ENCODE measurements around the gene RPS5.
"Not testable (repeated sequence)": the region's sequence is repeated elsewhere in the genome, so short reads cannot be mapped to it uniquely, and the experiment has no call there.

Gene RPS5

GRCh38 chr19:58386576-58387337 lies at the start of gene RPS5:
RPS5 (plus strand) TSS chr19:58387269; CDS start chr19:58388138, 869 bp downstream.
- peak; percentile 97 for DNase-seq

DNA sequence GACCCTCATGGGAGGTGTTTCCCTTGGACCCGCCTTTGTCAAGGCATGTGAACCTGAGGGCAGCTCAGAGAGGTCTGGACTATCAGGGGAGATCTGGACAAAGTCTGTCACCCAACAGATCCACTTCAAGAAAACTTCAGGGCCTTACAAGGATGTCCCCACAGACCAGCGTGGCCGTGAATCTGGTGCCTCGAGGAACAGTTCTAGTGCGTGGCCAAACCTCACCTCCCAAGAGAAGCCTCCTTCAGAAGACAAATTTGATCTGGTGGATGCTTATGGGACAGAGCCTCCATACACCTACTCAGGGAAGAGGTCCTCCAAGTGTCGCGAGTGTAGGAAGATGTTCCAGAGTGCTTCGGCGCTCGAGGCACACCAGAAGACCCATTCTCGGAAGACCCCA lies 48.7 kb upstream of the RPS5 start:
- peak; percentile 10 for DNase-seq

- DNase-seq = peak; percentile 10
These were observed 48.1 kb upstream of the RPS5 start for GRCh38 chr19:58338825-58339558.

DNA sequence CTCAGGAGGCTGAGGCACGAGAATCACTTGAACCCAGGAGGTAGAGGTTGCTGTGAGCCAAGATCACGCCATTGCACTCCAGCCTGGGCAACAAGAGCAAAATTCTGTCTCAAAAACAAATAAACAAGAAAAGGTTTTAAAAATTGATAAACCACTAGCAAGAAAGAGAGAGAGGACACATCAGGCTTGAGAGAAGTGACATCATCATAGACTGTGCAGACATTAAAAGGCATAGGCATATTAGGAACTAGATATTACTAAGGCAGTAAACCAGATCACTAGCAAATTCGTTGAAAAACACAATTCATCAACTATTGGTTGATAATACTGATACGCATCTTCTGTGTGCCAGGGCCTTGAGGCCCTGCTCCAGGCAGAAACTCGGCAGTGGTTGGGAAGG lies 41.5 kb upstream of the RPS5 start:
- no peak for DNase-seq

GRCh38 chr19:58346961-58347929 lies 39.8 kb upstream of the RPS5 start:
- DNase-seq = peak; percentile 64

DNA sequence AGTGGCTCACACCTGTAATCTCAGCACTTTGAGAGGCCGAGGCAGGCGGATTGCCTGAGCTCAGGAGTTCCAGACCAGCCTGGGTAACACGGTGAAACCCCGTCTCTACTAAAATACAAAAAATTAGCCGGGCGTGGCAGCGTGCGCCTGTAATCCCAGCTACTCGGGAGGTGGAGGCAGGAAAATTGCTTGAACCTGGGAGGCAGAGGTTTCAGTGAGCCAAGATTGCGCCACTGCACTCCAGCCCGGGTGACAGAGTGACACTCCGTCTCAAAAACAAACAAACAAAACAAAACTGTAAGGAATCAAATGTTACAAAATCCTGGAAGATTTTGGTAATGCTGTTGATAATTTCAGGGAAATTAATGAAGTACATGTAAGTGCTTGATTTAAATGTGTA lies 39.0 kb upstream of the RPS5 start:
- not testable (repeated sequence) for DNase-seq

- no peak for DNase-seq
These were observed 37.5 kb upstream of the RPS5 start for GRCh38 chr19:58349590-58349989.

GRCh38 chr19:58350001-58350861 lies 36.8 kb upstream of the RPS5 start:
- DNase-seq = peak; percentile 38

DNA sequence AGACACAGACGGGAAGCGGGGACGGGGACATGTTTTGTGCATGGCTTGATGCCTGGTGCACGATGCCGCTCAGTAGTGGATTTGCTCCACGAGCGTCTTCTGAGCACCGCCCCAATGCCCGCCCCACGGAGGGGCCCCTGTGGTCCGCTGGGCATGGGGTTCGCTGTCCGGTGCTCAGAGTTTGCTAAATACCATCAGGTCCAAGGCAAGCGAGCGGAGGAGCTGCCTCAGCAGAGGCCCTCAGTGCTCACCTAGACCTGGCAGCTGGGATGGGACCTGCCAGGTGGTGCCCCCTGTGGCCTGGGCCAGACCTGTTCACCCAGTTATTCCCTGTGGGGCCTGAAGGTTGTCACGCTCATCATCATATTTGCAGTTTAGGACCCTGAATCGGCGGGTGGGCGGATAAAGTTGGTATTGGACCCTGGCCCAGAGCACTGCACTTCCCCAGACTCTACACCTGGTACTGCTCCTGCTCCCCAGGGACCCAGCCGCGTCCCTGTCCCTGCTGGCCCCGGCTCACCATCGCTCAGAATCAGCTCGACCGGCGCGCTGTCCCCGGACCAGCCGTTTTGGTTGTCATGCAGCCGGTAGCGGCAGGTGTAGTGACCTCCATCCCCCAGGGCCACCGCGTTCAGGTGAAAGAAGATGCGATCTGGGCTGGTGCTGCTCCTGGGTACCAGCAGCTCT lies 36.1 kb upstream of the RPS5 start:
- DNase-seq = no peak

DNA sequence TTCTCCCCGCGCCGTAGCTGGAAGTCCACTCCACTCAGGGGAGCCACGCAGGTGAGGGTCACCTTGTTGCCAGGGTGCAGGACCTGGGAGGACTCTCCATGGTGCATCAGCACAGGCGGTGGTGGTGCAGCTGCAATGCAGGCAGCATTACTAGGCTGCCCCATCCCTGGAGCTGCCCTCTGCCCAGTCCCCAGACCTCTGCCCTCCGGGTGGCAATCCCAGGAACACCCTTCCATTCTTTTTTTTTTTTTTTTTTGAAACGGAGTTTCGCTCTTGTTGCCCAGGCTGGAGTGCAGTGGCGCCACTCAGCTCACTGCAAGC lies 35.6 kb upstream of the RPS5 start:
- DNase-seq = no peak

- DNase-seq = no peak
These were observed 34.9 kb upstream of the RPS5 start for GRCh38 chr19:58351990-58352755.

DNA sequence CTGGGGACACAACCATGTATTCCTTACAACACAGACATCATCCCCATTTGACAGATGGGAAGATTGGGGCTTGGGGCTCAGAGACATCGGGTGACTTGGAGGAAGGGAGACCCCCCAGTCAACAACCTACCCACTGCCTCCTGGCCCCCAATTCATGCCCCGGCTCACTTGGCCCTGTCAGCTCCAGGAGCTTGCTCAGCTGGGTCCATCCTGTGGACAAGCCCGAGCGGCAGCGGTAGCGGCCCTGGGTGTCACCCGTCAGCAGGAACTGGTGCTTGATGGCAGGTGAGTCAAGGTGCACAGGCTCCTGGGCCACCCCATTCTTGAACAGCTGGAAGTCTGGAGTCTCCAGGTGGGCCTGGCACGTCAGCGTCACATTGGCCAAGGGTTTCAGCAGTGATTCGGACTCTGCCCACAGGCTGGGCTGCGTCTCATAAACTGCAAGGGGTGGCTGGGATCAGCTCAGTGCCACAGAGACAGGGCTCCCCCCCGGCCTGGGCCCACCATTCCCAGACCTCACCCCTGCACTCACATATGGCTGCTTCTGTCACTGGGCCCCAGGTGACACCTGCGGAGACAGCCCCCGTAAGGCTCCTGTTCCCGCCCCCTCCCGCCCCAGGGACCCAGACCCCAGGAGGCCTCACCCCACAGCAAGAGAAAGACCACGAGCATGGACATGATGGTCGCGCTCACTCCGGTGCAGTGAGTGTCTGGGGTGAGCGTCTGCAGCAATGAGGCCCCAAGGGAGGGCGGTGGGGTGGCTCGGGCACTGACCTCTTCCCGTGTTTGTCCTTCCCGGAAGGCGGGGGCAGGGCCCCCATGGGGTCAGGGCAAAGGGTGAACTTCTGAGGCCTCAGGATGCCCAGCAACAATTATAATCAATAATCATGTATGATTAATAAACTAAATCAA lies 34.1 kb upstream of the RPS5 start, which contains the start of gene A1BG:
Gene A1BG (minus strand): TSS at position 733 of the 912 bp plus-strand sequence. CDS start 55 bp downstream, at position 678.
- DNase-seq = peak; percentile 26

DNA sequence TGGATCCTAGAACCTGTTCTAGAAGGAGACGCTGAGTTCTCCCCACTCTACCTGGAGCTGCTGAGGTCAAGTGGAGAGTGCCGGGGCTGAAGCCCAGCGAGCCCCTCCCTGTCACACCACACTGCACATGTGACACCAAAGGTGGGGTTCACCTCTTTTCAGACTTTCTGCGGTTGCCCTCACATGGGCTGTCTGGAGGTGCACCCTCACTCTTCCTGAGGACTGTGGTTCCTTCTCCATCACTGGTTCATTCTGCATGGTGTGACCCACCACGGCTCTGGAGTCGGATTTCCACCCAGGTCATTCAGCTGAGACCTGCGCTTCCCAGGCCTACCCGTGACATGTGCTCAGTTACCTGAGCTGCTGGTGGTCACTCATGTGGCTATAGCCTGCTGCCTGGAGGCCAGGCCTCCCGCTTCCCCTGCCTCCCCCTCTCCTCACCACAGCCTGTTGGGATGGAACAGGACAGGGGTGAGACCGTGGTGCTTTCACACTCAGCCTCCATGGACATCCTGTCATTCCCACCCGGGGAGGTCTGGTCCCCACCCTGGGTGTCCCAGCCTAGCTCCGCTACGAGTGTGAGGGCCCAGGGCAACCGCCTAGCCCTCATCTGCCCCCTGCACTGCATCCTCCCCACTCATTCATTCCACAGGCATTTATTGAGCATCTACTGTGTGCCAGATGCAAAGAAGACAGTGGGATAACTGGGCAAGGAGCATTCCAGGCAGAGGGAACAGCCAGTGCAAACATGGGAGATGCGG lies 33.2 kb upstream of the RPS5 start:
- DNase-seq = peak; percentile 17

DNA sequence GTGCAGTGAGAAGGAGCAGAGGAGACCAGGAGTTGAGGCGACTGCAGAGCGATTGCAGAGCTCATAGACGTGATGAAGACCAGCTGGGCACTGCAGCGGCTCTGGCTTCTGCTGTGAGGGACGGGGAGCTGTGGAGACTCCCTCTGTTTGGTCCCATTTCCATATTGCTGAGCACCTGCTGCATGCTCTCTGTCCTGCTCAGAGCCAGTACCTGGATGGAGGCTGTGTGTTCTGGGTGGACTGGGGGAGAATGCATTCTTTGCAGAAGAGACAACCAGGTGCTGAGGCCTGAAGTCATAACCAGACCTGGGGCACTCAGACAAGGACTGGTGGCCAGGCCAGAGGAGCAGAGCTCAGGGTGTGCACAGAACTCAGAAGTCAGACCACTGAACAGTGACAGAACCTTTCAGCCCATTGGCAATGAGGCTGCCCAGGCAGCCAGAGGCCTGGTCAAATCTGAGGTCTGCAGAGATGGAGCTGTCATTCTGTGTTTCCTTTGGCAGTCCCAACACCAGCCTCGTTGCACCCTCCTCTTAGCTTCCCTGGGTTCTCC lies 32.5 kb upstream of the RPS5 start:
- DNase-seq = no peak

GRCh38 chr19:58355215-58355796 lies 31.8 kb upstream of the RPS5 start:
- DNase-seq = peak; percentile 14

- peak; percentile 44 for DNase-seq
These were observed 30.9 kb upstream of the RPS5 start for GRCh38 chr19:58355908-58356765.
